Lower leg skin (tissue), 4 donors: ENCODE results near the gene BRD4. TPM values are rescaled to one million over a fixed set of nuclear protein-coding genes. Genes with fewer than 3 reads are reported as not detected.
A peak's percentile ranks its signal among the peaks of the same experiment; 100 is the strongest.

Experiments
- DNase-seq, 2 donors: peaks; one replicate each; pipeline ENCODE4 v3.0.0-alpha.2; 2019; ENCODE audit warnings: low spot score in 2 of 2
- H3K4me3 ChIP-seq: fragments of 200-600 bp; sonication (generic); 2 replicates; pipeline ENCODE4 v1.5.1; 2017; ENCODE audit warnings: mild to moderate bottlenecking, low read depth; ENCODE audit not compliant: poor library complexity, severe bottlenecking
- CTCF ChIP-seq, 3 donors: fragments of 450-650 bp; IDR thresholded peaks; one replicate each; pipeline ENCODE4 v1.5.1; 2016; ENCODE audit warnings: antibody characterized with exemption in 3 of 3, mild to moderate bottlenecking in 3 of 3, moderate library complexity in 2 of 3
- POLR2A ChIP-seq, 2 donors: fragments of 450-650 bp; IDR thresholded peaks; one replicate each; pipeline ENCODE4 v1.6.1; 2016 to 2017; ENCODE audit warnings: antibody characterized with exemption in 2 of 2, mild to moderate bottlenecking in 1 of 2, moderate library complexity in 1 of 2
- WGBS, 2 donors: methylation state at CpG; one replicate each; pipeline ENCODE4 v1.1.5; 2018; 5-methylcytosine and 5-hydroxymethylcytosine counted together
- intact Hi-C: fragments of 100-400 bp; cut with DNase I; formaldehyde crosslinking; loops from one replicate; pipeline ENCODE4 v1.15.0; 2023; ENCODE audit warnings: low total_unique reads
- total RNA-seq, 4 donors: library from RNA; depleted of rRNA; stranded (reverse); fragments of >200 nt; gene quantifications; one replicate each; pipeline ENCODE4 v1.1.0, GENCODE V29; 2016

BRD4 gene
- total RNA-seq, 4 donors from 2014 or later: 34.8 to 78.6 (median 49.2) TPM

- 1 to 2% methylated on average over 27 to 91 of the region's 91 CpGs for WGBS, 2 donors
- DNase-seq: peak; percentile 73 to 93
- intact Hi-C loops: no loop called here
- TF ChIP-seq CTCF (IDR thresholded peaks at IDR 0.05): no peak
- no peak for TF ChIP-seq POLR2A (IDR thresholded peaks at IDR 0.05)
- no peak overlapping the region for H3K4me3 ChIP-seq
Measured at GRCh38 chr19:15195371-15196334, 136.7 kb downstream of the BRD4 start.

GRCh38 chr19:15194938-15195337 lies 137.4 kb downstream of the BRD4 start:
- 27 to 36% methylated on average over 6 of the region's 6 CpGs for WGBS, 2 donors
- no peak for DNase-seq
- H3K4me3 ChIP-seq: no peak overlapping the region
- intact Hi-C loops: no loop called here
- TF ChIP-seq POLR2A (IDR thresholded peaks at IDR 0.05) (no peak), CTCF (IDR thresholded peaks at IDR 0.05) (no peak)

GRCh38 chr19:15191982-15192381 lies 140.4 kb downstream of the BRD4 start:
- no peak for DNase-seq
- no peak for TF ChIP-seq POLR2A (IDR thresholded peaks at IDR 0.05)
- no peak for TF ChIP-seq CTCF (IDR thresholded peaks at IDR 0.05)
- intact Hi-C loops: no loop called here
- 95 to 100% methylated on average over 5 to 18 of the region's 18 CpGs for WGBS, 2 donors
- no peak overlapping the region for H3K4me3 ChIP-seq

- intact Hi-C loops: no loop called here
- no peak overlapping the region for H3K4me3 ChIP-seq
- WGBS, 2 donors: 92 to 93% methylated on average over 17 to 18 of the region's 18 CpGs
- no peak for DNase-seq
- TF ChIP-seq CTCF (IDR thresholded peaks at IDR 0.05) (no peak), POLR2A (IDR thresholded peaks at IDR 0.05) (no peak)
Measured at GRCh38 chr19:15191514-15191913, 140.8 kb downstream of the BRD4 start.

GRCh38 chr19:15188851-15189250 lies 143.5 kb downstream of the BRD4 start:
- no peak for DNase-seq
- H3K4me3 ChIP-seq: no peak overlapping the region
- no peak for TF ChIP-seq POLR2A (IDR thresholded peaks at IDR 0.05)
- no peak for TF ChIP-seq CTCF (IDR thresholded peaks at IDR 0.05)
- 87 to 90% methylated on average over 18 to 24 of the region's 24 CpGs for WGBS, 2 donors
- intact Hi-C loops: no loop called here
